BE2C (cell line): Measurements from ENCODE around the gene PSMG4.

ENCODE experiments used
- DNase-seq: peaks from one replicate; pipeline ENCODE4 v3.0.0-alpha.2; 2020
- H3K27me3 ChIP-seq: fragments of 250-450 bp; sonication (Bioruptor Pico); 2 replicates; pipeline ENCODE4 v1.5.1; 2020; ENCODE audit warnings: mild to moderate bottlenecking
- H3K36me3 ChIP-seq: fragments of 250-450 bp; sonication (Bioruptor Pico); 2 replicates; pipeline ENCODE4 v1.5.1; 2020; ENCODE audit warnings: mild to moderate bottlenecking
- H3K4me1 ChIP-seq: fragments of 250-450 bp; sonication (Bioruptor Pico); 2 replicates; pipeline ENCODE4 v1.5.1; 2020
- H3K4me3 ChIP-seq: 2 replicates; pipeline ENCODE4 v1.5.1; 2011; ENCODE audit warnings: low read depth, low read length
- H3K9me3 ChIP-seq: fragments of 250-450 bp; sonication (Bioruptor Pico); 2 replicates; pipeline ENCODE4 v1.5.1; 2020
- TF ChIP-seq, protein P1 (sequence below): IDR thresholded peaks from 2 replicates; pipeline ENCODE4 v1.5.1; 2012; ENCODE audit warnings: mild to moderate bottlenecking, low read depth, low read length

The PSMG4 gene

DNA sequence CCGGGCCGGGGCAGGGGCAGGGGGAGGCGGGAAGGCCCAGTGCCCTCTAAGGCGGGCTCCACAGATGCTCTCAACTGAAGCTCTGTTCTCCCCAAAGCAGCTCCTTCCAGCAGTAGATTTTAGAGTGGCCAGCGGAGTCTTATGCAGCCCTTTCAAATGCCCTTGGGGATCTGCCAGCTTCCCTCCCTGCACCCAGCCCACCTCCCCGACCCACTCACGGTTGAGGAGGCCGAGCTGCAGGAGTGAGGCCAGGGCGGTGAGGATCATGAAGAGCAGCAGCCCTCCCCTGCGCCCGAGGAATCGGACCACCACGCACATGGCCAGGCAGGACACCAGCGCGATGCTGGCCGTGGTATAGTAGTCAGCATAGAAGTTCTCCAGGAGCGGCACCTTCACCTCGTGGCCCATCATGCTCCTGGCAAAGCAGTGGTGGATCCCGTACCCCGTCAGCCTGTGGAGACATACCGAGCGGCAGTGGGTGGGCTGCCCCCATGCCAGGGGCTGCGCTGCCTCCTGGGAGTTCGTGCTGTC is 28.0 kb downstream of the PSMG4 start:
- H3K27me3 ChIP-seq: no peaks in the 10 kb centered on the region

DNA sequence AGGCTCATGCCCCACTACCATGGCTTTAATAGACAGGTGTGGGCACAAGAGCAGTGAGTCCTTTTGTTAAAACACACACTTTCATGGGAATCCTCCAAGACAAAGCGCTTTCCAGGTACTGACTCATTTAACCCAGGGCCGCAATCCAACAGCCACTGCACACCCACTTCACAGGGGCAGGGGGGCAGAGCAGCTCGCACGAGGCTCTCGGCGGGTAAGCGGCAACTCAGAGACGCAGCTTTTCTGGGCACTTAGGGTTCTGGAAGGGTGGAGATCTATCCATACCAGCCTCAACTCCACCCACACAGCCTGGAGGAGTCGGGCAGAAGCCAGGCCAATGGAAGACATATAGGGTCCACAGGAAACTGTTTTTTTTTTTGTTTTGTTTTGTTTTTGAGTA is 28.6 kb downstream of the PSMG4 start:
- TF ChIP-seq, protein P1, sequence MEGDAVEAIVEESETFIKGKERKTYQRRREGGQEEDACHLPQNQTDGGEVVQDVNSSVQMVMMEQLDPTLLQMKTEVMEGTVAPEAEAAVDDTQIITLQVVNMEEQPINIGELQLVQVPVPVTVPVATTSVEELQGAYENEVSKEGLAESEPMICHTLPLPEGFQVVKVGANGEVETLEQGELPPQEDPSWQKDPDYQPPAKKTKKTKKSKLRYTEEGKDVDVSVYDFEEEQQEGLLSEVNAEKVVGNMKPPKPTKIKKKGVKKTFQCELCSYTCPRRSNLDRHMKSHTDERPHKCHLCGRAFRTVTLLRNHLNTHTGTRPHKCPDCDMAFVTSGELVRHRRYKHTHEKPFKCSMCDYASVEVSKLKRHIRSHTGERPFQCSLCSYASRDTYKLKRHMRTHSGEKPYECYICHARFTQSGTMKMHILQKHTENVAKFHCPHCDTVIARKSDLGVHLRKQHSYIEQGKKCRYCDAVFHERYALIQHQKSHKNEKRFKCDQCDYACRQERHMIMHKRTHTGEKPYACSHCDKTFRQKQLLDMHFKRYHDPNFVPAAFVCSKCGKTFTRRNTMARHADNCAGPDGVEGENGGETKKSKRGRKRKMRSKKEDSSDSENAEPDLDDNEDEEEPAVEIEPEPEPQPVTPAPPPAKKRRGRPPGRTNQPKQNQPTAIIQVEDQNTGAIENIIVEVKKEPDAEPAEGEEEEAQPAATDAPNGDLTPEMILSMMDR: no peak
- H3K9me3 ChIP-seq: no peaks in the 10 kb centered on the region
- H3K4me1 ChIP-seq: peaks cover 3% of the 10 kb centered on the region; the same call in 1 of the 2 replicates
- no peak for DNase-seq
- no peaks in the 10 kb centered on the region for H3K27me3 ChIP-seq
- no peaks in the 10 kb centered on the region for H3K36me3 ChIP-seq
- no peak overlapping the region for H3K4me3 ChIP-seq

More for the DNA sequence above, 28.0 kb downstream of the PSMG4 start:
- H3K4me1 ChIP-seq: peaks cover 3% of the 10 kb centered on the region; the same call in 1 of the 2 replicates
- TF ChIP-seq, protein P1: no peak
- no peak overlapping the region for H3K4me3 ChIP-seq
- no peaks in the 10 kb centered on the region for H3K9me3 ChIP-seq
- H3K36me3 ChIP-seq: no peaks in the 10 kb centered on the region
- no peak for DNase-seq

DNA sequence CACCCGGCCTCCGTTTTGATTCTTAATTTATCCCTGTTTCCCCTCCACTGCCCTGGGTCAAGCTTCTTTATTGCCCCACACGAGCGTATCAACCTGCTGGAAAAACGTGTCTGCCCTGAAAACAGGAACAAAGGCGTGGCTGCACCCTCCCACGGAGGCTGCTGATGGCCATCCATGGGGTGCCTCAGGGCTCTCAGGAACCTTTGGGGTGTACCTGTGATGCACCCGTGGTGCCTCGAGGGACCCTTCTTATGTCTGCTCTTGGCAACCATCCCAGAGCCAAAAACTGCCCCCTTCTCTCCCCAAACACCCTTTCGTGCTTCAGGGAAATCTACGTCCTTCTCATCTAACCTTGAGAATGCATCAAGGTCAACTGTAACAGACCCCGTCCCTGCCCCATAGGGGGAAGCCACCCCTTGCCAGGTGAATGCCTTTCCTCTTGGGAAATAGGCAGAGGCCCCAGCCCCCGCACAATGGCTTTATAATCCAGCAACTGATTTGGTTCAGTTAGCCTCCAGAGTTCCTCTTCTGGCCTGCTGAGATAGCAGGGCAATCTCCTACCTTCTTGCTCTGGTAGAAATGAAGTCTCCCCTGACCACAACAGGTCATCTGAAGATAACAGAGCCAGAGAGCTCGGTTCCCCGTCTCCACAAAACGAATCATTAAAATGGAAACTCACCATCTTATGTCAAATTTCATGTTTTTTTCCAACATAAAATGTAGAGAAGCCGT is 29.4 kb downstream of the PSMG4 start:
- no peaks in the 10 kb centered on the region for H3K36me3 ChIP-seq
- H3K27me3 ChIP-seq: no peaks in the 10 kb centered on the region
- no peak for DNase-seq
- peaks cover 3% of the 10 kb centered on the region; the same call in 1 of the 2 replicates for H3K4me1 ChIP-seq
- H3K9me3 ChIP-seq: no peaks in the 10 kb centered on the region
- TF ChIP-seq, protein P1: no peak
- no peak overlapping the region for H3K4me3 ChIP-seq

DNA sequence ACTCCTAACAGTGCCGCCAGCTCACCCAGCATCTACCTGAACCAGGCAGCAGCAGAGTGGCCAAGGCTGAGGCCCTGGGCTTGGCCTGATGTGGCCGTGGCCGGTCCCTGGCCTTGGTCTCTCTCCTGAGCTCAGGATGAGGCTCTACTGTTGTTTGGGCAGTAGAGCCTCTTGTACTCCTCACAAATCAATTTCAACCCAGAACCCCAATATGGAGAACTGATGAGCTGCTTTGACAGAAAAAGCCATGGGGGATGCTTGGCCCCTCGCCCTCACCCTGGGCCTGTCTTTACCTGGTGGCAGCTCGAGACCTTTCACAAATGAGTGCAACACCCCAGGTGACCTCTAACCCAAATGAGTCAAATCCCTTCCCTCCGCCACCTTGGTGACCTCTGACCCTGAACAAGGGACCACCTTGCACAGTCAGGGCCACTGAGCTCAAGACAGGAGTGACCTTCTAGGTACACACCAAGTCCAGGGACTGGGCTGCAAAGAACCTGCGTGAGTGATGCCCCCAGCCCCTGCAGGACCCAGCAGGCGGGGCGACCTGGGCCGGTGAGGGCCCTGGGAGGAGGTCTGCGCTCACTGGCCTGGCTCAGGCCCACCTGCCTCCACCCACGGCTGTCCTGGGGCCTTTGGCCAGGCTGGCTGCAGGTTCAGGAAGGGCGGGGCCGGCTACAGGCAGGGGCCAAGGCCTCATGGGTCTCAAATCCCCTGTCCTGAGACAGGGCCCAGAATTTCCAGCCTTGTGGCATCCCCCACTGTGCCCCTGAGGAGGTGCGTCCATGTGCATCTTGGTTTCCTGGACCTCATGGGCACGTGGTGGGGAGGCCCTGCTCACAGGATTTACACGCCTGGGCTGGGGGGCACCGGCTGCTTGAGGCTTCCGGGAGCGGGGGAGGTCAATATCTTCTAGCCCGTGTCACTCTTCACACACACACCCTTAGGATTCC is 30.2 kb downstream of the PSMG4 start:
- TF ChIP-seq, protein P1: no peak
- Histone ChIP-seq H3K9me3 (no peaks in the 10 kb centered on the region), H3K27me3 (no peaks in the 10 kb centered on the region), H3K4me1 (peaks cover 3% of the 10 kb centered on the region; the same call in 1 of the 2 replicates), H3K4me3 (no peak overlapping the region), H3K36me3 (no peaks in the 10 kb centered on the region)
- DNase-seq: no peak

DNA sequence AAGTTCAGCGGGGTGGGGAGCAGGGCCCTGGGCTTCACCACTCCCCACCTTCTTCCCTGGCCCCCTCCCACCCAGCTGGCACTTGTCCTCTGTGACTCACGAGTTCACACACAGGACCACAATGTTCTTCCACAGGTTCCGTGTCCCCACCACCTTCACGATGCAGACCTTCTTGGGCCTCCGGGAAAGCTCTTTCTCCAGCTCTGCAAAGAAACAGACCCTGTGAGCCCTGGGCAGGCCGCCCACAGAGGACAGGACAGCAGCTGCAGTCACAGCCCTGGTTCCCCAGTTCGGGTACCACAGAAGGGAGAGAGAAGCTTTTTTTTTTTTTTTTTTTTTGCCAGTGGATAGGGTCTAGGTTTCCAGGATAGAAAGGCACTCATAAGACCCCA is 30.9 kb downstream of the PSMG4 start:
- H3K9me3 ChIP-seq: no peaks in the 10 kb centered on the region
- TF ChIP-seq, protein P1: no peak
- H3K4me1 ChIP-seq: no peaks in the 10 kb centered on the region
- H3K4me3 ChIP-seq: no peak overlapping the region
- no peak for DNase-seq
- H3K36me3 ChIP-seq: no peaks in the 10 kb centered on the region
- no peaks in the 10 kb centered on the region for H3K27me3 ChIP-seq
